K562 (cell line): ENCODE measurements around the gene TMEM120B.

ENCODE experiments used
- EHMT2 ChIP-seq: fragments of 450-650 bp; IDR thresholded peaks from 2 replicates; pipeline ENCODE4 v1.6.1; 2018; ENCODE audit warnings: antibody characterized with exemption
- GTF2B ChIP-seq: IDR thresholded peaks from 2 replicates; pipeline ENCODE4 v1.6.1; 2011; ENCODE audit not compliant: insufficient read length; ENCODE audit errors: extremely low read depth
- PCBP2 ChIP-seq: fragments of 200-400 bp; formaldehyde crosslinking; IDR thresholded peaks from 2 replicates; pipeline ENCODE4 v1.6.1; 2018; ENCODE audit warnings: low read length, low read depth, mild to moderate bottlenecking, moderate library complexity; ENCODE audit not compliant: poor library complexity, severe bottlenecking
- XRCC5 ChIP-seq: fragments of 200-400 bp; formaldehyde crosslinking; IDR thresholded peaks from 2 replicates; pipeline ENCODE4 v1.6.1; 2017; ENCODE audit warnings: low read depth, mild to moderate bottlenecking, low read length

DNA sequence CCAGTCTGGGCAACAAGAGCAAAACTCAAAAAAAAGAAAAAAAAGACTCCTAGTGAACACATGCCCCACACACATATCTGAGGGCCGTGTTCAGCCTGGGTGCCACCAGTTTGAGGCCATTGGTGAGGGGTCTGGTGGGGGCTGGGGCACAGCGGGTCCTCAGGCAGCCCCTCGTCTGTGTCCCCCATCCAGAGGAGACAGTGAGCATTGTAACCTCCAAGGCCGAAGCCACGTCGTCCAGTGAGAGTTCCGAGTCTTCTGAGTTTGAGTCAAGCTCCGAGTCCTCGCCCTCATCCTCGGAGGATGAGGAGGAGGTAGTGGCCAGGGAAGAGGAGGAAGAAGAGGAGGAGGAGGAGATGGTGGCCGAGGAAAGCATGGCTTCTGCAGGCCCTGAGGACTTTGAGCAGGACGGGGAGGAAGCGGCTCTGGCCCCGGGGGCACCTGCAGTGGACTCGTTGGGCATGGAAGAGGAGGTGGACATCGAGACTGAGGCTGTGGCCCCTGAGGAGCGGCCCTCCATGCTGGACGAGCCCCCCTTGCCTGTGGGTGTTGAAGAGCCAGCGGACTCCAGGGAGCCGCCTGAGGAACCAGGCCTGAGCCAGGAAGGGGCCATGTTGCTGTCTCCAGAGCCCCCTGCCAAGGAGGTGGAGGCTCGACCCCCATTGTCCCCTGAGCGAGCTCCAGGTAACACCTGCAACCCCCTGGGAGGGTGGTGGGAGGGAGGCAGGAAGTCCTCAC, 106.8 kb downstream of the TMEM120B start:
- TF ChIP-seq GTF2B (no peak), PCBP2 (no peak), EHMT2 (no peak), XRCC5 (no peak)
